GM15510 (cell line): Measurements from ENCODE around the gene AUTS2.

Experiments used
- POLR2A ChIP-seq: IDR thresholded peaks from 3 replicates; pipeline ENCODE4 v1.6.1; 2011; ENCODE audit warnings: borderline replicate concordance; ENCODE audit not compliant: insufficient read length; ENCODE audit errors: extremely low read depth

Gene AUTS2

GRCh38 chr7:69840248-69840647 is 242.0 kb downstream of the AUTS2 start:
- TF ChIP-seq POLR2A, result no peak

DNA sequence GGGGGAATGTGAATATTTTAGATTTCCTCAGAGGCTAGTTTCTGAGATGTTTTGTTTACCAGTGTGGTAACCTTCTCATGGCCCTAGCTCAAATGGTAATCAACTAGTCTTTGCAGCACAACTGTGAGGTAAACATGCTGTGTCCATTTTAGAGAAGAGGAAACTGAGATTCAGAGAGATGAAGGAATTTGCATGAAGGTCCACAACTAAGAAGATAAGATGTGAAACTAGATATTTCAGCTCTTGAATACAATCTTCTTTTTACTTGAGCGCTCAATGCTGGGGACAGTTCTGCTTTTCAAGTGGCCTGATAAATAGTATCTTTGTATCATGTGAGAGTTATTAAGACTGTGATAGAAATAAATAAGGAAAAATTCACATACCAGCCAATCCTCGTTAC is 245.4 kb downstream of the AUTS2 start:
- no peak for TF ChIP-seq POLR2A

GRCh38 chr7:69844264-69844868 is 246.1 kb downstream of the AUTS2 start:
- TF ChIP-seq POLR2A, result no peak

DNA sequence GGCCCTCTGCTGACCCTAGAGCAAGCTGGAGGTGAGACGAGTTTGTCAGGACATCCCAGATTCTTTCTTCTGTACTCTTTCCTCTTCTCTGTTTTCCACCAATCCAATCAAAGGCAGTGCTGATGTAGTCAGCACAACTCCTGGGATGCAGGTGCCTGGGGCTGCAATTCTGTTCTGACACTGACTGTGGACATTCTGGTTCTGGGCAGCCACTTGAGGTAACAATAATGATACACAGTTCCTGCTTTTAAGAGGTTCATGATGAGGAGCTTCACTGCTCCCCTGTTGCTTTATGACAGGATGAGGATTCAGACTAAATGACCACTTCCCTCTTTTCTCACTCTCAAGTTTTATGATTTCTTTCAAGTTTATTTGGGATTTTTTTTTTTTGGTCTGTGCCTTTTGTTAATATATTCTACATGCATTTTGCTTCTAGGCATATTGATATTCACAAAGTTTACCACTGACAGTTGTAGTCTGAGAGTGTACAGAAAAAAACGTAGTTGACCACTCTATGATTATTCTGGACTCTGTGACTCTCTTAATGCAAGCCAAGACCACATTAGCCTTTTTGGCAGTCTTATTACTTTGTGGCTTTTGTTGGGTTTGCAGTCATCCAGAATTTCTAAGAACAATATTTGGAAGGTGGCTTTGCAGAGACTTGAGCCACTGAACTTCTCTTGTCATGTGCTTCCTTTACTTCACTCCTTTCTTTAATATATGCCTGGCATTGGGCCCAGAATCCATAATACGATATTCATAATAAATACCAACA is 247.6 kb downstream of the AUTS2 start:
- TF ChIP-seq POLR2A, result no peak

DNA sequence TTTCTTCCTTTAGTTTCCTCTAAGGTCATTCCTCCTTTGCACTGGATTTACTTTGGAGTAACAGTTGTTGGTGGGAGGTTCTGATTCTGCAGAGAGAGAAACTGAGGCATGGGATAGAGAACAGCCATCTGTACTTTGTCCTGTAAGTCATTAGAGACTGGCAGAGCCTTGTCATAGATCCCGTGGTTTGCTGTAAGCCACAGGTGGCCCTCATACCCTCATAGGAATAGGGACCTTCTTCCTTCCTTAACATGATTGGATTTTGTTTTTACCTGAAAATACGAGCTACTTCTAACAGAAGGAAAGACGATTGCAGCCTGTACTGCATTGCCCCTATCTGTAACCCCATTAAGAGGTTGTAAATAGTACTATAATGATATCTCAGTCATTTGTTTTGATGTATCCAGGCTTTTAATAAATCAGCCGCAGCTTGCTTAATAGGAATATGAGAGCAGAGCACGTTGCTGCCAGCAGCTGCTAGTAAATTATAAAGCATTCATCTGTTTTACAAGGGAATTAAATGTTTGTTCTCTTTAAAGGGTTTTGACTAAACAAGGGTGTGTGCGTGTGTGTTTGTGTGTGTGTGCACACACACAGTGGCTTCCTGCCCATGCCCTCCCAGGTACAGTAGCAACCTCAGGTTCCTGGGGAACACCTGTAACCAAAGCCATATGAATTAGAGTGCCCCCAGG is 249.8 kb downstream of the AUTS2 start:
- TF ChIP-seq POLR2A, result no peak

DNA sequence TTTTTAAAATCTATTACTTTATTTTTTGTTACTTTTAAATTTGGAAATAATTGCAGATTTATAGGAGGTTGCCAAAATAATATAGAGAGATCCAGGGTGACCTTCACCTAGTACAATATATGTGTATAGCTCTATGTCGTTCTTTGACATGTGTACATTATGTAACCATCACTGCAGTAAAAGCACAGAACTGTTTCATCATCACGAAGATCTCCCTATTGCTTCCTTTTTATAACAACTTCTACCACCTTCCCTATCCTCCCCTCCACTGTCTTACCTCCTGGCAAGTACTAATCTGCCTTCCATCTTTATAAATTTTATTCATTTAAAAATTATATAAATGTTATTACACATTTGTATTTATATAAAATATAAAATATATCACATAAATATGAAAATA is 251.0 kb downstream of the AUTS2 start:
- no peak for TF ChIP-seq POLR2A

GRCh38 chr7:69857014-69857413 is 258.7 kb downstream of the AUTS2 start:
- no peak for TF ChIP-seq POLR2A

DNA sequence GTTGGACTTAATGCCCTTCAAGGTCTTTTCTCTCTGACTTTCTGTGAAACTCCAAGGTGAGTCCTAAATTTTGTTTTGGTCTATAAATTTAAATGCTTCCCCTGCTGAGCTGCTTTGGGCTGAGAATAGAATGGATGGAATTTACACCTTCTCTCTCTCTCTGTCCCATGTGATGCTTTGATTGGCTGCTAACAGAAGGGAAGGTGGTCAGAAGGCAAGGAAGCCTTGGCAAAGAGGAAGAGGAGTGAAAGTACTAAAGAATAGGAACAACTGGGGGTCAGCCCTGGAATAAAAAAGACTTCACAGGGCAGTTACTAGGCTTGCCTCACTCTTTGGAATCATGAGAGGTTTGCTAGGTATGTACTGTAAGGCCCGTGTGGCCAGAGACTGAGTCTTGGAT is 260.2 kb downstream of the AUTS2 start:
- no peak for TF ChIP-seq POLR2A

DNA sequence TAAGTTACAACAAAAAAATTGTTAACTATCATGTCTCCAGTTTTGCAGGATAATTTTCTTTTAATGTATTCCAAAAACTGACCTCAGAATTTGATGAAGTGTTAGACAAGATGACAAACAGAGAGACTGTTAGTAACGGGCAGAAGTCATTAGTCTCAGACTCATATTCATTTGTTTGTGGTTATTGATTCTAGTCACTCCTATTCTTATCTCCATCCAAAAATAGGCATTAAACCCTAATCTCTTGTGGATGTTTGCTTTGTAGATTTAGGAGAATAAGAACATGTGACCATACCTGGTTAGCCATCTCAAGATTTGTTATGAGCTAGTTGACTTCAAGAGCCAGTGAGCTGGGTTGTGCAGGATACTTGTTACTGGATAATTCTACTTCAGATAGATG is 261.1 kb downstream of the AUTS2 start:
- no peak for TF ChIP-seq POLR2A

- no peak for TF ChIP-seq POLR2A
Measured at GRCh38 chr7:69860486-69860885, 262.2 kb downstream of the AUTS2 start.

- no peak for TF ChIP-seq POLR2A
Measured at GRCh38 chr7:69860941-69861622, 262.8 kb downstream of the AUTS2 start.

DNA sequence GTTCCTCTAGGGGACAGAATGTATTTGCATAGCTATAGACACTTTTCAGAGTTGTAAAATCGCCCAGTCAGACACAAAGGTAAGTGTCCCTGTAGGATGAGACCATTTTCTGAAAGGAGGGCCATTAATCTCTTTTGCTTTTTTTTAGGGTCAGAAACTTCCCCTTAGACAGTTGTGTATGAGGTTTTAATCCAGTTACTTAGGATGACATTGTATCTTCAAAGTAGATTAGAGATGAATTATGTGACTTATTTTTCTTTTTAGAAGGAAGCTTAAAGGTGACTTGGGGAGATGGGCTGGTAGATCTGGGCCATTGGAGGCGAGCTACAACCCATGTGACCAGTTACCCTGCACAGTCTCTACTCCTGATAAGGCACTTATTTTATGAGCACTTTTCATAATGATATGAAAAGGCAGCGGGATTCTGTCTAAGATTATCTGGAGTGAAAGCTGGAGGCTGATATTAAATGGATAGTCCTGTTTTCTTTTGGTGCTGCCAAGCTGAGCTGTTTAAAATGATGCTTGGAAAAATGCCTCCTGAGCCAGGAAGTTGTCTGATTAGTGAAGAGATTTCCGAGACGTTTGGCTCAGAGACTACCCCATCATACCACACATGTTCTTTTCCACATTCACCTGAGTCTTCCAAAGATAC is 264.3 kb downstream of the AUTS2 start:
- no peak for TF ChIP-seq POLR2A

- TF ChIP-seq POLR2A, result no peak
Measured at GRCh38 chr7:69864274-69864673, 266.0 kb downstream of the AUTS2 start.

DNA sequence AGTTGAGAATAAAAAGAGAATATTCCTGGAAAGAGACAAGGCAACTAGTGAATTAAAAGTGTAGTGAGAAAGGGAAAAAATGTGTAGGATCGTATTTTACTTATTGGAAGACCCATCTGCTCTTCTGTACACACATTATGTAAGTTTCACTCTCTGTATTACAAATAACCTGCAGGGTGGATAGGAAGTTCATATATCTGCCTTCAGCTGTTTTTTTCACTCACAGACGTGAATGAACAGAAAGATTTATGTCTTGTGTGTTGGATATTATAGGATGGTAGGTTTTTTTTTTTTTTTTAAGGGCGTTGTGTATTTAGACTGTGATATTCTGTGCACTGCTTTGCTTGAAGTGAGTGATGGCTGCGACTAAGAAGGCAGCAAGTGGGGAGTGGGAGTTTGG is 266.5 kb downstream of the AUTS2 start:
- TF ChIP-seq POLR2A, result no peak

DNA sequence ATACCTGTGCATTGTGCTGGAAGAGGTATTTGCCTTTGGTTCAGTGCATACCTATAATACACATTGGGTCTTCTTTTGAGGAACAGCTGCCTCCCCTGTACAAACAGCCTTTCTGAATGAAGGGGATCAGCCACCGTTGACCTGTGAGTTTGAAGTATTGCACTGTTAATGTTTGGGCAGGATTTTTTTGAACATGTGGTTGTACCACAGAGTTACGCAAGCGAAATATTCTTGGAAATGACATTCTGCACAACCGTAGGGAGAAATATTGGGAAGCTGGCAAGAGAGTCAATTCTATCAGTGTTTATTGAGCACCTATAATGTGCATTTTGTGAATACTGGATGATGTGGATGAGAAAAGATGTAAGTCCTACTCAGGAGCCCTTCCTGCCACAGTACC is 270.6 kb downstream of the AUTS2 start:
- no peak for TF ChIP-seq POLR2A
